Activated CD4-positive, alpha-beta T cell treated with anti-CD3 and anti-CD28 coated beads for 36 hours (primary cell): ENCODE results near the gene ETV3L. TPM values are rescaled to one million over a fixed set of nuclear protein-coding genes. Genes with fewer than 3 reads are reported as not detected.
A peak's percentile ranks its signal among the peaks of the same experiment; 100 is the strongest.
"Not testable (repeated sequence)": the region's sequence is repeated elsewhere in the genome, so short reads cannot be mapped to it uniquely, and the experiment has no call there.

Experiments used
- ATAC-seq: fragments of 200-7000 bp; cut with Tn5 transposase; one replicate; pipeline ENCODE4 v1.10.0; 2021; ENCODE audit warnings: mild to moderate bottlenecking, moderate library complexity
- CTCF ChIA-PET: fragments of 350-600 bp; sonication (Branson Sonifier 250); formaldehyde crosslinking; loops from one replicate; lab custom pipeline; 2021; ENCODE audit warnings: antibody characterized with exemption; lab: Charles Lee
- POLR2A ChIA-PET: fragments of 350-600 bp; sonication (Branson Sonifier 250); formaldehyde crosslinking; loops from one replicate; lab custom pipeline; 2021; ENCODE audit warnings: antibody characterized with exemption, inconsistent platforms; lab: Charles Lee
- DNase-seq: peaks from one replicate; pipeline ENCODE4 v3.0.0-alpha.2; 2020
- H3K27ac Mint-ChIP-seq: one replicate; pipeline ENCODE4 v1.8.0; 2021; ENCODE audit warnings: mixed read lengths
- H3K27me3 Mint-ChIP-seq: one replicate; pipeline ENCODE4 v1.8.0; 2021; ENCODE audit warnings: mixed read lengths
- H3K36me3 Mint-ChIP-seq: one replicate; pipeline ENCODE4 v1.8.0; 2021; ENCODE audit warnings: low read depth, mixed read lengths
- H3K4me1 Mint-ChIP-seq: one replicate; pipeline ENCODE4 v1.8.0; 2021; ENCODE audit warnings: mixed read lengths
- H3K4me3 Mint-ChIP-seq: one replicate; pipeline ENCODE4 v1.8.0; 2021; ENCODE audit warnings: mild to moderate bottlenecking, moderate library complexity, mixed read lengths
- H3K9me3 Mint-ChIP-seq: one replicate; pipeline ENCODE4 v1.8.0; 2021; ENCODE audit warnings: low read depth, mixed read lengths
- intact Hi-C, 2 experiments: fragments of 100-400 bp; cut with DNase I in 1 of 2; cut with micrococcal nuclease in 1 of 2; formaldehyde crosslinking; loops; one replicate each; pipeline versions ENCODE4 v1.14.2 to v1.15.1; 2022 to 2024; cut with DNase I, micrococcal nuclease
- total RNA-seq, 2 experiments: library from RNA; stranded (reverse); gene quantifications; one replicate each; pipeline ENCODE4 v1.2.3, GENCODE V29; 2021

The ETV3L gene
- total RNA-seq, 2 experiments from 2014 or later, result not detected

- POLR2A ChIA-PET, result no interaction called here
- no peaks in the 10 kb centered on the region for H3K36me3 Mint-ChIP-seq
- H3K27ac Mint-ChIP-seq, result no peak overlapping the region
- H3K4me1 Mint-ChIP-seq, result no peaks in the 10 kb centered on the region
- ATAC-seq (no peak), DNase-seq (no peak)
- CTCF ChIA-PET, result interaction anchor here (8.8 kb wide), 1 partner anchor 69 kb away, joined by 455 read pairs; no protein-coding TSS in a partner anchor
- intact Hi-C loops, result no loop called here
- H3K9me3 Mint-ChIP-seq, result no peaks in the 10 kb centered on the region
- H3K4me3 Mint-ChIP-seq, result no peak overlapping the region
- no peaks in the 10 kb centered on the region for H3K27me3 Mint-ChIP-seq
Measured at GRCh38 chr1:157084720-157085119, 14.9 kb downstream of the ETV3L start.

DNA sequence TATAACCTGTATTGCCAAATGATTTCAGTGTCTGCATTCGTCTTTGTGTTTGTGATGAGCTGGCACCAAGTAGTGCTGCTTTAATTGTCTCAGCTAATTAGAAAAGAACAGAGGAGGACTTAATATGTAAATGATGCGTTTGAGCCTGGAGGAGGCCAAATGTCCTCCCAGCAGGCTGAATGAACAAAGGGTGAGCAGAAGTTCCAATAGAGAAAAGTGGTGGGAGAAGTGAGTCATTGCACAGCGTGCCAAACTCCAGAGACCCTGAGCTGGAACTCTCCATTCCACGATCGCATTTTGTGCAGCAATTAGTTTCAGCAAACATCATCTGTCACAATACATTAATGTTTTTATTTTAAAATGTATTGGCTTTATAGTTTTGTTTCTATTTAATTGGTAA is 17.9 kb downstream of the ETV3L start:
- no peaks in the 10 kb centered on the region for H3K4me1 Mint-ChIP-seq
- H3K9me3 Mint-ChIP-seq, result no peaks in the 10 kb centered on the region
- intact Hi-C loops, result no loop called here
- peaks cover 9% of the 10 kb centered on the region for H3K27me3 Mint-ChIP-seq
- ATAC-seq (no peak), DNase-seq (no peak)
- H3K36me3 Mint-ChIP-seq, result no peaks in the 10 kb centered on the region
- ChIA-PET CTCF (interaction anchor here (0.7 to 3.7 kb wide), 4 partner anchors 8 to 196 kb away, joined by 4 to 27 read pairs (median 6); no protein-coding TSS in a partner anchor), POLR2A (interaction anchor here (0.6 kb wide), 1 partner anchor 42 kb away, joined by 3 read pairs; no protein-coding TSS in a partner anchor)
- no peak overlapping the region for H3K4me3 Mint-ChIP-seq
- H3K27ac Mint-ChIP-seq, result no peak overlapping the region

DNA sequence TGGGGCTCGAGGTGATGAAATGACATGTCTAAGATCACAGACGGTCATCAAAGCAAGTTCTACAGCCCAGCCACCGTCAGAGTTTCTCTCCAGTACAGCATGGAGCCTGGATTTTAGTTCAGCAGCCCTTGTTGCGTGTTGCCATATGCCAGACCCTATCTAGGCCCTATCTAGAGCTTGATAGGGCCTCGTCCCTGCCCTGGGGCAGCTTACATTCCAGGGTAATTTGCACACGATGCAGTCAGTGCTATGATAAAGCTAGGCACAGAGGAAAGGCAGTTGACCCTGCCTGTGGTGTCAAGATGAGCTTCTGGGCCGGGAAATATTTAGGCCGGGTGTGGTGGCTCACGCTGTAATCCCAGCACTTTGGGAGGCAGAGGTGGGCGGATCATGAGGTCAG is 18.9 kb downstream of the ETV3L start:
- no peaks in the 10 kb centered on the region for H3K36me3 Mint-ChIP-seq
- peaks cover 11% of the 10 kb centered on the region for H3K27me3 Mint-ChIP-seq
- H3K9me3 Mint-ChIP-seq, result no peaks in the 10 kb centered on the region
- no peak overlapping the region for H3K4me3 Mint-ChIP-seq
- DNase-seq, result no peak
- ChIA-PET CTCF (interaction anchor here (1.2 to 3.7 kb wide), 3 partner anchors 8 to 76 kb away, joined by 4 to 27 read pairs (median 8); no protein-coding TSS in a partner anchor), POLR2A (no interaction called here)
- intact Hi-C loops, result no loop called here
- ATAC-seq, result no peak
- no peak overlapping the region for H3K27ac Mint-ChIP-seq
- H3K4me1 Mint-ChIP-seq, result no peaks in the 10 kb centered on the region

DNA sequence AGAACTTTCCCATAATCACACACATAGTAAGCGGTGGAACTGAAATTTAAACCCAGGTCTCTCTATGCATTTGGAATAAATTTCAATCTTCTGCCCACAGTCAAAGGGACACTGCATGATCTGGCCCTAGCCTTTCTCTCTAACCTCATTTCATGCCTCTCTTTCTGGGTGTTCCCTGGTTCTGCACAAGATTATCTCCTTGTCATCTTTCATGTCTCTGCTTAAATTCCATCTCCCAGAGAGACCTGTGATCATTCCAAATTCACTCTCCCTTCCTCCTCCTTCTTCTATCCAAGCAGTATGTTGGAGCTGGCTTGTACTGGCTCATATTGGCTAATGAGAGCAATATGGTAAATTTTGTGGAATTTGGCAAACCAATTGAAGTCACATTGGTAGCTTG is 22.2 kb downstream of the ETV3L start:
- H3K36me3 Mint-ChIP-seq, result no peaks in the 10 kb centered on the region
- CTCF ChIA-PET, result no interaction called here
- H3K27ac Mint-ChIP-seq, result no peak overlapping the region
- no peaks in the 10 kb centered on the region for H3K4me1 Mint-ChIP-seq
- no peak overlapping the region for H3K4me3 Mint-ChIP-seq
- DNase-seq (no peak), ATAC-seq (no peak)
- intact Hi-C loops, result no loop called here
- POLR2A ChIA-PET, result no interaction called here
- H3K27me3 Mint-ChIP-seq, result peaks cover 18% of the 10 kb centered on the region
- no peaks in the 10 kb centered on the region for H3K9me3 Mint-ChIP-seq

GRCh38 chr1:157073944-157074685 is 25.5 kb downstream of the ETV3L start:
- ATAC-seq (no peak), DNase-seq (peak; percentile 68)
- no peaks in the 10 kb centered on the region for H3K36me3 Mint-ChIP-seq
- peaks cover 18% of the 10 kb centered on the region for H3K27me3 Mint-ChIP-seq
- H3K9me3 Mint-ChIP-seq, result no peaks in the 10 kb centered on the region
- intact Hi-C loops, result loop anchor here in 1 of 2 experiments (1.0 kb wide), 1 partner anchor 164 kb away; no protein-coding TSS in a partner anchor
- POLR2A ChIA-PET, result interaction anchor here (0.6 kb wide), 1 partner anchor 51 kb away, joined by 3 read pairs; no protein-coding TSS in a partner anchor
- no peak overlapping the region for H3K4me3 Mint-ChIP-seq
- H3K4me1 Mint-ChIP-seq, result no peaks in the 10 kb centered on the region
- CTCF ChIA-PET, result interaction anchor here (0.6 to 2.0 kb wide), 14 partner anchors 9 to 1454 kb away, joined by 3 to 11 read pairs (median 3); no protein-coding TSS in a partner anchor
- no peak overlapping the region for H3K27ac Mint-ChIP-seq

- ATAC-seq, result no peak
- Mint-ChIP-seq H3K4me1 (no peaks in the 10 kb centered on the region), H3K9me3 (no peaks in the 10 kb centered on the region), H3K27ac (no peak overlapping the region), H3K36me3 (peaks cover 1% of the 10 kb centered on the region), H3K4me3 (no peak overlapping the region), H3K27me3 (peaks cover 32% of the 10 kb centered on the region)
- POLR2A ChIA-PET, result no interaction called here
- DNase-seq, result no peak
- CTCF ChIA-PET, result interaction anchor here (0.6 to 2.6 kb wide), 5 partner anchors 18 to 722 kb away, joined by 3 to 7 read pairs (median 3); no protein-coding TSS in a partner anchor
- intact Hi-C loops, result loop anchor here in 1 of 2 experiments (10.0 kb wide), 1 partner anchor 65 kb away; no protein-coding TSS in a partner anchor
Measured at GRCh38 chr1:157069601-157070000, 30.0 kb downstream of the ETV3L start.

DNA sequence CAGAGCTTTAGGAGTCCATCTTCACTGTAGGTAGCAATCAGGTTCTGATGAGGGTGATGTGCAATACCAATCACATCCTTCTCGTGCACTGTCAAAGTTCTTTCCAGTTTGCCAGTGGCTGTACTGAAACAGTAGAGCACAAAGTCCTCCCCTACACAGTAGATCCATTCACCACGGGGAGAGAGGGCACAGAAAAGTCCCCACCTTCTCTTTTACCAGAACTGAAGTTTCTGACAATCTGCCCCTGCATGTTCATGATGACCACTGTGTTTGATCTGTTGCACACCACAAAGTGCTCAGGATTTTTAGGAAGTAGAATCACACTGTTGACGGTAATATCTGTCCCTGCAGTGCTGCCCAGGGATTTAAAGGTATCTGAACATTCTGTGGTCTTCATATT is 40.4 kb downstream of the ETV3L start:
- CTCF ChIA-PET, result interaction anchor here (0.7 kb wide), 1 partner anchor 31 kb away, joined by 3 read pairs; no protein-coding TSS in a partner anchor
- peaks cover 37% of the 10 kb centered on the region for H3K27me3 Mint-ChIP-seq
- H3K9me3 Mint-ChIP-seq, intact Hi-C loops, H3K4me1 Mint-ChIP-seq, DNase-seq, H3K27ac Mint-ChIP-seq, POLR2A ChIA-PET, H3K4me3 Mint-ChIP-seq, H3K36me3 Mint-ChIP-seq, ATAC-seq: not testable (repeated sequence)

DNA sequence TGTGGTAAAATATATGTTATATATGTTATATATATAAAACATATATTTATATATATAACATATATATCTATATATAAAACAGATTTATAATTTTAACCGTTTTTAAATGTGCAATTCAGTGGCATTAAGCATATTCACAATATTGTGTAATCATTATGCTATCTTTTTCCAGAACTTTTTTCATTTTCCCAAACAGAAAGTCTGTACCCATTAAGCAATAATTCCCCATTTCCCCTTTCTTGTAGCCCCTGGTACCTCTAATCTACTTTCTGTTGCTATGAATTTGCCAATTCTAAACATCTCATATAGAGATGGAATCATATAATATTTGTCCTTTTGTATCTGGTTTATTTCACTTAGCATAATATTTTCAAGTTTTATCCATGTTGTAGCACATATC is 43.3 kb downstream of the ETV3L start:
- H3K36me3 Mint-ChIP-seq, result no peaks in the 10 kb centered on the region
- no peak for ATAC-seq
- no peak for DNase-seq
- POLR2A ChIA-PET, result no interaction called here
- H3K27me3 Mint-ChIP-seq, result peaks cover 49% of the 10 kb centered on the region
- intact Hi-C loops, result no loop called here
- CTCF ChIA-PET, result no interaction called here
- H3K9me3 Mint-ChIP-seq, result peaks cover 7% of the 10 kb centered on the region
- no peak overlapping the region for H3K27ac Mint-ChIP-seq
- no peaks in the 10 kb centered on the region for H3K4me1 Mint-ChIP-seq
- H3K4me3 Mint-ChIP-seq, result no peak overlapping the region

DNA sequence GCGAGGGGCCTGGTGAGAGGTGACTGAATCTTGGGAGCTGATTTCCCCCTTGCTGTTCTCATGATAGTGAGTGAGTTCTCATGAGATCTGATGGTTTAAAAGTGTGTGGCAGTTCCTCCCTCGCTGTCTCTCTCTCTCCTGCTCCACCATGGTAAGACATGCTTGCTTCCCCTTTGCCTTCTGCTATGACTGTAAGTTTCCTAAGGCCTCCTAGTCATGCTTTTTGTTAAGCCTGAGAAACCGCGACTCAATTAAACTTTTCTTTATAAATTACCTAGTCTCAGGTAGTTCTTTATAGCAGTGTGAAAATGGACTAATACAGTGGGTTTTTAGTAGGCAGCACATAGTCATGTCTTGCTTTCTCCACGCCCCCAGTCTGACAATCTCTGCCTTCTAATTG is 43.9 kb downstream of the ETV3L start:
- H3K27me3 Mint-ChIP-seq, result peaks cover 49% of the 10 kb centered on the region
- DNase-seq, H3K9me3 Mint-ChIP-seq, POLR2A ChIA-PET, intact Hi-C loops, H3K36me3 Mint-ChIP-seq, H3K27ac Mint-ChIP-seq, CTCF ChIA-PET, H3K4me3 Mint-ChIP-seq, ATAC-seq, H3K4me1 Mint-ChIP-seq: not testable (repeated sequence)

DNA sequence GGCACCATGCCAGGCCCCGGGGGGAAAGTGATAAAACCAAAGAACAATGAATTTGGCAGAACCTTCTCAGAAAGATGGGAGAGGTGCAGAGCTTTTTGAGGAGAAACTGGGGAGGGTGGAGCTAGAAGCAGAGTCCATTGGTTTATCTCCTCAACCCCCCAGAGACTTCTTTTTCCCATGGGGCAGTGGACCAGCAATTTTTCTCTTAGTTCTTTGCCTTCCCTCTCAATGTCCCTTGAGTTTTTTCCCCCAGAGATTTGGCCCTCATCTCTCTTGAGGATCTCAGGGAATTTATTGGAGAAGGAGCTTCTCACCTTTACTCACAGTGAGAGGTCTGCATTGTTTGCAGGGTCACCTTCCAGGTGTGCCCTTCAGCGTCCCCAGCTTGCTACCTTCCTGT is 48.8 kb downstream of the ETV3L start:
- no peak overlapping the region for H3K27ac Mint-ChIP-seq
- no peak overlapping the region for H3K4me3 Mint-ChIP-seq
- peaks cover 6% of the 10 kb centered on the region for H3K4me1 Mint-ChIP-seq
- H3K36me3 Mint-ChIP-seq, result no peaks in the 10 kb centered on the region
- ChIA-PET POLR2A (no interaction called here), CTCF (interaction anchor here (0.6 to 1.7 kb wide), 4 partner anchors 27 to 123 kb away, joined by 3 to 8 read pairs (median 4); no protein-coding TSS in a partner anchor)
- H3K9me3 Mint-ChIP-seq, result peaks cover 5% of the 10 kb centered on the region
- intact Hi-C loops, result no loop called here
- ATAC-seq, result no peak
- H3K27me3 Mint-ChIP-seq, result peaks cover 55% of the 10 kb centered on the region
- DNase-seq, result no peak

- Mint-ChIP-seq H3K27ac (no peak overlapping the region), H3K36me3 (no peaks in the 10 kb centered on the region), H3K4me3 (no peak overlapping the region), H3K4me1 (peaks cover 10% of the 10 kb centered on the region), H3K27me3 (peaks cover 65% of the 10 kb centered on the region), H3K9me3 (peaks cover 1% of the 10 kb centered on the region)
- POLR2A ChIA-PET, result no interaction called here
- CTCF ChIA-PET, result no interaction called here
- no peak for DNase-seq
- peak; percentile 23 for ATAC-seq
- intact Hi-C loops, result no loop called here
Measured at GRCh38 chr1:157047062-157047410, 52.6 kb downstream of the ETV3L start.
